Ishikawa (cell line): ENCODE measurements around the gene DUSP8.

ENCODE experiments used
- CEBPB ChIP-seq: IDR thresholded peaks from 2 replicates; pipeline ENCODE4 v1.6.1; 2012
- CREB1 ChIP-seq: IDR thresholded peaks from 2 replicates; pipeline ENCODE4 v1.6.1; 2012; ENCODE audit warnings: low read depth
- EGR1 ChIP-seq: IDR thresholded peaks from 2 replicates; pipeline ENCODE4 v1.6.1; 2012
- EP300 ChIP-seq: IDR thresholded peaks from 2 replicates; pipeline ENCODE4 v1.6.1; 2012; ENCODE audit warnings: borderline replicate concordance
- FOXM1 ChIP-seq: IDR thresholded peaks from 2 replicates; pipeline ENCODE4 v1.6.1; 2012; ENCODE audit warnings: low read depth, borderline replicate concordance
- MAX ChIP-seq: IDR thresholded peaks from 2 replicates; pipeline ENCODE4 v1.6.1; 2012
- NFIC ChIP-seq: IDR thresholded peaks from 2 replicates; pipeline ENCODE4 v1.6.1; 2012
- RAD21 ChIP-seq: IDR thresholded peaks from 2 replicates; pipeline ENCODE4 v1.6.1; 2012; ENCODE audit warnings: low read depth
- REST ChIP-seq: IDR thresholded peaks from 2 replicates; pipeline ENCODE4 v1.6.1; 2012; ENCODE audit warnings: low read depth, mild to moderate bottlenecking
- TAF1 ChIP-seq: IDR thresholded peaks from 2 replicates; pipeline ENCODE4 v1.6.1; 2012; ENCODE audit warnings: low read depth, mild to moderate bottlenecking
- TCF12 ChIP-seq: IDR thresholded peaks from 2 replicates; pipeline ENCODE4 v1.6.1; 2012; ENCODE audit warnings: low read depth
- TEAD4 ChIP-seq: IDR thresholded peaks from 2 replicates; pipeline ENCODE4 v1.6.1; 2012
- USF1 ChIP-seq: IDR thresholded peaks from 2 replicates; pipeline ENCODE4 v1.6.1; 2012
- YY1 ChIP-seq: IDR thresholded peaks from 2 replicates; pipeline ENCODE4 v1.6.1; 2012; ENCODE audit warnings: low read depth
- ZBTB7A ChIP-seq: IDR thresholded peaks from 2 replicates; pipeline ENCODE4 v1.6.1; 2012; ENCODE audit warnings: low read depth

The DUSP8 gene

GRCh38 chr11:1565173-1565903 is 6.7 kb downstream of the DUSP8 start:
- TF ChIP-seq TAF1: no peak
- no peak for TF ChIP-seq MAX
- no peak for TF ChIP-seq REST

GRCh38 chr11:1564535-1565172 is 7.4 kb downstream of the DUSP8 start:
- TF ChIP-seq TCF12 (0 out of 2 replicates have a peak, but pooled peaks have one; percentile 35), EGR1 (no peak), ZBTB7A (no peak), RAD21 (no peak), CREB1 (no peak), CEBPB (no peak), NFIC (peak; percentile 46), TAF1 (no peak), FOXM1 (no peak), MAX (no peak)

GRCh38 chr11:1563697-1564534 is 8.2 kb downstream of the DUSP8 start:
- TF ChIP-seq TAF1: no peak
- TF ChIP-seq FOXM1: no peak
- no peak for TF ChIP-seq TEAD4
- no peak for TF ChIP-seq NFIC
- no peak for TF ChIP-seq YY1
- TF ChIP-seq CREB1: no peak

GRCh38 chr11:1563149-1563638 is 8.9 kb downstream of the DUSP8 start:
- no peak for TF ChIP-seq CEBPB
- no peak for TF ChIP-seq MAX
- no peak for TF ChIP-seq CREB1
- no peak for TF ChIP-seq TCF12
- no peak for TF ChIP-seq ZBTB7A

GRCh38 chr11:1562469-1563148 is 9.5 kb downstream of the DUSP8 start:
- TF ChIP-seq NFIC: no peak

DNA sequence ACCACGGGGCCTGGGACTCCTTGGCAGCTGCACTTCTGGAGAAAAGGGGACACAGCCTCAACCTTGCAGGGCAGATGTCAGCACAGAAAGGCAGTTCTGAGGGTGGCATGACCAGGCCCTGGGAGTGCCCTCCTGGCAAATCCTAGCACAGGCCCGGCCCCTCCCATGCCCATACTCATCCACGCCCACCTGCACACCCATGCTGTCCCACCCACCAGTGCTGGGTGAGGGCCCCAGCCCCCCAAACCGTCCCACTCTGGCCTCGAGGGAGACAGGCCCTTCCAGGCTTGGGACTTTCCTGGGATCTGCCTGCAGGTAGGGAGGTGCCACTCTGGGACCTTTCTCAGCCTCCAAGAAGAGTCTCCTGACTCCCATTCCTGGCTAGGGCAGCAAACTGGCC is 10.1 kb downstream of the DUSP8 start:
- TF ChIP-seq RAD21: no peak
- TF ChIP-seq USF1: no peak
- TF ChIP-seq TEAD4: no peak
- no peak for TF ChIP-seq ZBTB7A
- no peak for TF ChIP-seq EGR1
- TF ChIP-seq TCF12: no peak
- TF ChIP-seq EP300: no peak

DNA sequence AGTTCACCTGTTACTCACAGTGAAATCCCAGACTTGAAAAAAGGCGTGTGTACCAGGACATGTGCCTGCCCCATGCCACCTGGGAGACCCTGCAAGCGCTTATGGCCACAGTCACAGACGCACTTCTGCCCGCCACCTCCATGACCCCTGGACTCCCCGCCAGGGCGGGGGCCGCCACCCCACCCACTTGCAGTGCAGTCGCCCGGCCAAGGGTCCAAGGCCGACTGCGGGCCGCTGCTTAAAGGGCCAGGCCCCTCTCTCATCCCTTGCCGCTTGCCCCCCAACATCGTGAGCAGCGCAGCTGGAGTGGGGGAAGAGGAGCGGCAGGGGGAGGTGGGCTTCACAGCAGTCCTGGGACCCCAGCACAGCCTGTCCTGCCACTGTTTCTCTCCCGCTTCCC is 10.8 kb downstream of the DUSP8 start:
- no peak for TF ChIP-seq TCF12
- no peak for TF ChIP-seq RAD21
- TF ChIP-seq NFIC: no peak
- TF ChIP-seq YY1: no peak
- TF ChIP-seq USF1: no peak
- TF ChIP-seq ZBTB7A: no peak
- TF ChIP-seq EP300: no peak
- TF ChIP-seq EGR1: no peak
- TF ChIP-seq CREB1: no peak
- no peak for TF ChIP-seq TAF1
- no peak for TF ChIP-seq TEAD4
- TF ChIP-seq REST: no peak
- no peak for TF ChIP-seq CEBPB
- TF ChIP-seq FOXM1: no peak
